GM23338 (cell line): ENCODE data around the gene PSMD13. TPM values are rescaled to one million over a fixed set of nuclear protein-coding genes. Genes with fewer than 3 reads are reported as not detected.

Experiments used
- ATAC-seq: fragments of 200-7000 bp; cut with Tn5 transposase; 3 replicates; pipeline ENCODE4 v1.9.1; 2020
- DNase-seq: peaks from one replicate; pipeline ENCODE4 v3.0.0-alpha.2; 2015; ENCODE audit warnings: low spot score
- H2AFZ ChIP-seq: fragments of 200-600 bp; sonication (generic); 2 replicates; pipeline ENCODE4 v1.8.0; 2016; ENCODE audit warnings: antibody characterized with exemption, mild to moderate bottlenecking, moderate library complexity
- H3F3A ChIP-seq: fragments of 200-600 bp; sonication (generic); replicated peaks from 2 replicates; pipeline ENCODE4 v1.8.0; 2017; ENCODE audit warnings: antibody characterized with exemption, mixed run types, low read depth
- H3K27ac ChIP-seq: fragments of 200-600 bp; sonication (generic); 2 replicates; pipeline ENCODE4 v1.6.1; 2016; ENCODE audit warnings: low read depth
- H3K27me3 ChIP-seq: fragments of 200-600 bp; sonication (generic); 2 replicates; pipeline ENCODE4 v1.8.0; 2016; ENCODE audit warnings: mild to moderate bottlenecking, mixed run types, moderate library complexity; ENCODE audit not compliant: insufficient read depth
- H3K36me3 ChIP-seq: fragments of 200-600 bp; sonication (generic); 2 replicates; pipeline ENCODE4 v1.8.0; 2016; ENCODE audit warnings: mild to moderate bottlenecking; ENCODE audit not compliant: insufficient read depth
- H3K4me1 ChIP-seq: fragments of 200-600 bp; sonication (generic); 2 replicates; pipeline ENCODE4 v1.8.0; 2016; ENCODE audit warnings: mild to moderate bottlenecking, moderate library complexity; ENCODE audit not compliant: insufficient read depth
- H3K4me2 ChIP-seq: fragments of 200-600 bp; sonication (generic); 2 replicates; pipeline ENCODE4 v1.7.1; 2017; ENCODE audit warnings: mixed run types
- H3K4me3 ChIP-seq: fragments of 200-600 bp; sonication (generic); 2 replicates; pipeline ENCODE4 v1.6.1; 2016; ENCODE audit warnings: mixed run types
- H3K79me2 ChIP-seq: fragments of 200-600 bp; sonication (generic); replicated peaks from 2 replicates; pipeline ENCODE4 v1.8.0; 2017; ENCODE audit warnings: mild to moderate bottlenecking; ENCODE audit not compliant: insufficient read depth
- H3K9me2 ChIP-seq: fragments of 200-600 bp; sonication (generic); 2 replicates; pipeline ENCODE4 v1.8.0; 2017; ENCODE audit not compliant: insufficient read depth
- H4K20me1 ChIP-seq: fragments of 200-600 bp; sonication (generic); replicated peaks from 2 replicates; pipeline ENCODE4 v1.8.0; 2017; ENCODE audit warnings: mild to moderate bottlenecking; ENCODE audit not compliant: insufficient read depth
- H3K27ac Mint-ChIP-seq: 2 replicates; pipeline ENCODE4 v1.8.0; 2020; ENCODE audit warnings: inconsistent platforms, mild to moderate bottlenecking, moderate library complexity, mixed read lengths
- H3K27me3 Mint-ChIP-seq: 3 replicates; pipeline ENCODE4 v1.8.0; 2022; ENCODE audit warnings: low read depth, mild to moderate bottlenecking, moderate library complexity, mixed read lengths, inconsistent platforms; ENCODE audit not compliant: insufficient read depth, poor library complexity
- H3K36me3 Mint-ChIP-seq: 3 replicates; pipeline ENCODE4 v1.8.0; 2021; ENCODE audit warnings: low read depth, mild to moderate bottlenecking, inconsistent platforms, moderate library complexity, mixed read lengths
- H3K4me1 Mint-ChIP-seq: 3 replicates; pipeline ENCODE4 v1.8.0; 2020; ENCODE audit warnings: mild to moderate bottlenecking, inconsistent platforms, mixed read lengths
- H3K4me3 Mint-ChIP-seq: 3 replicates; pipeline ENCODE4 v1.8.0; 2021; ENCODE audit warnings: moderate library complexity, mild to moderate bottlenecking, inconsistent platforms, mixed read lengths
- H3K9me3 Mint-ChIP-seq: 3 replicates; pipeline ENCODE4 v1.8.0; 2020; ENCODE audit warnings: moderate library complexity, mild to moderate bottlenecking, inconsistent platforms, mixed read lengths
- CREB1 ChIP-seq: fragments of 250-450 bp; sonication (Bioruptor Pico); IDR thresholded peaks from 2 replicates; pipeline ENCODE4 v1.5.0; 2020; ENCODE audit warnings: low read depth, mild to moderate bottlenecking, moderate library complexity
- CTCF ChIP-seq, 2 experiments: fragments of 200-600 bp in 1 of 2; sonication (generic) in 1 of 2; conservative IDR thresholded peaks; 2 replicates each; pipeline versions ENCODE4 v1.5.1 to v1.6.1; 2016 to 2017; ENCODE audit warnings: antibody characterized with exemption in 2 of 2, low read depth in 2 of 2, mild to moderate bottlenecking in 2 of 2, moderate library complexity in 1 of 2
- EZH2 ChIP-seq: fragments of 200-600 bp; sonication (generic); IDR thresholded peaks from one replicate; pipeline ENCODE4 v1.8.0; 2017; ENCODE audit warnings: antibody characterized with exemption, mild to moderate bottlenecking, low read depth; ENCODE audit not compliant: unreplicated experiment
- EZH2phosphoT487 ChIP-seq: fragments of 200-600 bp; sonication (generic); IDR thresholded peaks from one replicate; pipeline ENCODE4 v1.8.1; 2018; ENCODE audit warnings: antibody characterized with exemption; ENCODE audit not compliant: unreplicated experiment
- JUNB ChIP-seq: IDR thresholded peaks from one replicate; pipeline ENCODE4 v1.6.1; 2016; ENCODE audit warnings: antibody characterized with exemption; ENCODE audit not compliant: unreplicated experiment
- NANOG ChIP-seq: IDR thresholded peaks from 2 replicates; pipeline ENCODE4 v1.6.1; 2016; ENCODE audit warnings: antibody characterized with exemption, borderline replicate concordance
- POLR2AphosphoS5 ChIP-seq: IDR thresholded peaks from 2 replicates; pipeline ENCODE4 v1.6.1; 2016; ENCODE audit warnings: antibody characterized with exemption, low read depth
- STAT1 ChIP-seq: IDR thresholded peaks from one replicate; pipeline ENCODE4 v1.6.1; 2016; ENCODE audit warnings: antibody characterized with exemption; ENCODE audit not compliant: unreplicated experiment
- ZNF114 ChIP-seq: fragments of 250-450 bp; sonication (Bioruptor Pico); IDR thresholded peaks from 2 replicates; pipeline ENCODE4 v1.5.0; 2020; ENCODE audit warnings: mild to moderate bottlenecking, moderate library complexity
- ZNF331 ChIP-seq: fragments of 250-450 bp; sonication (Bioruptor Pico); IDR thresholded peaks from 2 replicates; pipeline ENCODE4 v1.5.0; 2020; ENCODE audit warnings: low read depth, mild to moderate bottlenecking, moderate library complexity
- ZNF462 ChIP-seq: fragments of 250-450 bp; sonication (Bioruptor Pico); IDR thresholded peaks from 2 replicates; pipeline ENCODE4 v1.5.0; 2020; ENCODE audit warnings: mild to moderate bottlenecking, moderate library complexity
- polyA plus RNA-seq: library from polyadenylated mRNA; unstranded; fragments of >200 nt; fragmentation: Nextera tagmentation; extraction: Ambion mirVana; gene quantifications from 2 replicates; pipeline ENCODE4 v1.2.1, GENCODE V29; 2016
- total RNA-seq: library from RNA; depleted of rRNA; stranded (reverse); fragments of >200 nt; shearing (Covaris generic); gene quantifications from 2 replicates; pipeline ENCODE4 v1.2.3, GENCODE V29; 2014

PSMD13 gene
- total and polyA plus RNA-seq, 2 experiments from 2014 or later = 111 to 114 TPM

GRCh38 chr11:225734-226453, 10.9 kb upstream of the PSMD13 start (continued):
- TF ChIP-seq ZNF462 (CRISPR knock-in tag) = no peak

- H3K27me3 ChIP-seq = no peaks in the 10 kb centered on the region
- DNase-seq (no peak), ATAC-seq (no peak)
- H3K27ac ChIP-seq = no peak overlapping the region
- no peak overlapping the region for H3K4me2 ChIP-seq
- 0 out of 2 replicates have a peak, but pooled peaks cover 3% of the 10 kb centered on the region for H4K20me1 ChIP-seq
- H3K4me3 ChIP-seq = no peak overlapping the region
- Mint-ChIP-seq H3K36me3 (no peaks in the 10 kb centered on the region; the same call in 2 of the 3 replicates), H3K4me3 (no peak overlapping the region), H3K27ac (no peak overlapping the region), H3K27me3 (peaks cover 8% of the 10 kb centered on the region), H3K4me1 (no peaks in the 10 kb centered on the region), H3K9me3 (no peaks in the 10 kb centered on the region)
- H3K9me2 ChIP-seq = no peaks in the 10 kb centered on the region
- H3K4me1 ChIP-seq = no peaks in the 10 kb centered on the region
- H2AFZ ChIP-seq = no peak overlapping the region
- peaks cover 7% of the 10 kb centered on the region; the same call in 1 of the 2 replicates for H3K79me2 ChIP-seq
- H3F3A ChIP-seq = no peaks in the 10 kb centered on the region
- H3K36me3 ChIP-seq = no peaks in the 10 kb centered on the region
- TF ChIP-seq EZH2phosphoT487 (no peak), STAT1 (no peak), JUNB (no peak), ZNF331 (CRISPR knock-in tag) (no peak), EZH2 (no peak), ZNF114 (CRISPR knock-in tag) (no peak), CREB1 (no peak), NANOG (no peak), POLR2AphosphoS5 (no peak), CTCF (conservative IDR thresholded peaks at IDR 0.05; ENCODE audit: low read depth in 2 of 2) (no peak)
Observed at GRCh38 chr11:227824-228379, 8.9 kb upstream of the PSMD13 start.
